SK-N-SH (cell line): Measurements from ENCODE around the gene NIN.

Source experiments
- CTCF ChIP-seq: fragments of 200-600 bp; sonication (generic); IDR thresholded peaks from 2 replicates; pipeline ENCODE4 v1.6.1; 2017; ENCODE audit warnings: antibody characterized with exemption, mild to moderate bottlenecking, moderate library complexity
- EP300 ChIP-seq, 2 experiments: IDR thresholded peaks; 2 replicates each; pipeline versions ENCODE4 v1.4.0 to v1.6.1; 2012; ENCODE audit warnings: borderline replicate concordance in 1 of 2, low read depth in 1 of 2, low read length in 1 of 2
- NFIC ChIP-seq: IDR thresholded peaks from 2 replicates; pipeline ENCODE4 v1.4.0; 2012; ENCODE audit warnings: borderline replicate concordance

DNA sequence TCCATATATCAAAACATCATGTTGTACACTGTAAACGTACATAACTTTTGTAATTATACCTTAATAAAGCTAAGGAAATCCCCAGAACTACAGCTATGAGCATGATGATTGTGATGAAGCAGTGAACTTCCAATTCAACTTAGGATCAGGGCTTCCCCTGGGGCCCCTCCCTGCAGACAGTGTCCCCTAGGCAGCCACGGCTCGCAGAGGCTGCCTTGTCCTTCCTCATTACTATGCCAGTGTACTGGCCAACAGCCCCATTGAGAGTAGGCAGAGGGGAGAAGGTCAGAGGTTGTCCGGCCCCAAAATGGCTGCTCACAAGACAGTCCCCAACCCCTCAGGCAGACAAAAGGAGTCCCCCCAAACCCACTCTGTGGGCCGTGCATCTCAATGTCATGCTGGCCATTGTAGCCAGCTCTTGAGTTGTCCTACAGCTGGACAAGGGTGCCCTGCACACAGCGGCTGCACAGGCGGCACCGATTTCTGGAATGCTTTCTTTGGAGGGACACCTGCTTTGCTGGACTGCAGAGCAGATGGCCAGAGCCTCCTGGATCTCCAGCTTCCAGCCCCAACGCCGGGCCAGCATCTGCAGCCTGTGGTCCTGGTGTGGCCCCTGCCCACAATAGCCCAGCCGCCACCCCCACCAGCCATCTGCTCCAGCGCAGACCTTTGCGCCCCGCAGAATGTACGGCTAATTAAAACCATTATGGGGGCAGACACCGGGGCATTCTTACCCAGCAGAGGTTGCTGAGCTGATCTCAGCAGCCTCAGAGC, 46.1 kb downstream of the NIN start:
- TF ChIP-seq CTCF: no peak
- TF ChIP-seq EP300 (IDR thresholded peaks at IDR 0.05; ENCODE audit: borderline replicate concordance in 1 of 2, low read depth in 1 of 2, low read length in 1 of 2): no peak
- TF ChIP-seq NFIC: no peak
